ENCODE results near the gene MFAP2. TPM values are rescaled to one million over a fixed set of nuclear protein-coding genes. Genes with fewer than 3 reads are reported as not detected.

Gene MFAP2
- total and polyA plus RNA-seq, 7 donors = 3.6 to 26.6 (median 9.9) TPM; not detected in 1

DNA sequence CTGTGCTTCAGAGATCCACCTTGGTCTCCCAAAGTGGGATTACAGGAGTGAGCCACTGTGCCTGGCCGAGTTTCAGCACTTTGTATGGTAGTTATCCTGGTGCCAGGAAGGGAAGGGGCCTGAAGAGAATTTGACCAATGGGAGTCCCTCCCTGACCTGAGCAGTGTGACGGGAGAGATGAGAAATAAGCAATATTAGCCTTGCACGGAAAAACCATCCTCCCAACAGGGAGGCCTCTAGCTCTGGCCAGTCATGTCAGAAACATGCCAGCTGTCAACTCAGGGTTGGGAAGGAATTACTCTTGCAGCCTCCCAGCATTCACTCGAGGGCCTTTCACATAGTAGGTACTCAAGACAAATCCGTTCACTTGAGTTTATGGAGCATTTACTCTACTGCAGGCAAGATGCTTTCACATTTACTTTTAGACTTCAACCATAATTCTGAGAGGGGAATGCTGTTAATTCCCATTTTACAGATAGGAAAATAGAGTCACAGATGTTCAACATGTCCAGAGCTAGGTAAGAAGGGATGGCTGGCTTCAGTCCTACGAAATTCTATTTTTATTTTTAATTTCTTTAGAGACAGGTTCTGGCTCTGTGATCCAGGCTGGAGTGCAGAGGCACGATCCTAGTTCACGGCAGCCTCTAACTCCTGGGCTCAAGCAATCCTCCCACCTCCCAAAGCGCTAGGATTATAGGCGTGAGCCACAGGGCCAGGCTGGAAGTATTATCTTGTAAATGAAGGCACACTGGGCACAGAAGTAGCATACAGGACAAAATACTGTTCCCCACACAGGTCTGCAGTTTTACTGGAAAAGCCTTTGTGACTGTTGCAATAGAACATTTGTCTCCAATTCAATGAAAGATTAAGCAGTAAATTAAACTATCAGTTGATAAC, 34.5 kb upstream of the MFAP2 start:
- no peak for DNase-seq
- Histone ChIP-seq H3K36me3 (peaks cover 11 to 25% (median 18%) of the 10 kb centered on the region in 4 donors), H3K27me3 (no peaks in the 10 kb centered on the region), H3K4me1 (peaks cover 0 to 21% (median 20%) of the 10 kb centered on the region in 4 donors), H3K27ac (no peak overlapping the region), H3K4me3 (no peak overlapping the region), H3K9me3 (no peaks in the 10 kb centered on the region)
- 79 to 81% methylated on average over 10 of the region's 10 CpGs for WGBS, 2 donors
- TF ChIP-seq EP300 (IDR thresholded peaks at IDR 0.05) (no peak), POLR2AphosphoS5 (IDR thresholded peaks at IDR 0.05) (no peak), POLR2A (IDR thresholded peaks at IDR 0.05) (no peak)
- TF ChIP-seq, protein P1, sequence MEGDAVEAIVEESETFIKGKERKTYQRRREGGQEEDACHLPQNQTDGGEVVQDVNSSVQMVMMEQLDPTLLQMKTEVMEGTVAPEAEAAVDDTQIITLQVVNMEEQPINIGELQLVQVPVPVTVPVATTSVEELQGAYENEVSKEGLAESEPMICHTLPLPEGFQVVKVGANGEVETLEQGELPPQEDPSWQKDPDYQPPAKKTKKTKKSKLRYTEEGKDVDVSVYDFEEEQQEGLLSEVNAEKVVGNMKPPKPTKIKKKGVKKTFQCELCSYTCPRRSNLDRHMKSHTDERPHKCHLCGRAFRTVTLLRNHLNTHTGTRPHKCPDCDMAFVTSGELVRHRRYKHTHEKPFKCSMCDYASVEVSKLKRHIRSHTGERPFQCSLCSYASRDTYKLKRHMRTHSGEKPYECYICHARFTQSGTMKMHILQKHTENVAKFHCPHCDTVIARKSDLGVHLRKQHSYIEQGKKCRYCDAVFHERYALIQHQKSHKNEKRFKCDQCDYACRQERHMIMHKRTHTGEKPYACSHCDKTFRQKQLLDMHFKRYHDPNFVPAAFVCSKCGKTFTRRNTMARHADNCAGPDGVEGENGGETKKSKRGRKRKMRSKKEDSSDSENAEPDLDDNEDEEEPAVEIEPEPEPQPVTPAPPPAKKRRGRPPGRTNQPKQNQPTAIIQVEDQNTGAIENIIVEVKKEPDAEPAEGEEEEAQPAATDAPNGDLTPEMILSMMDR (IDR thresholded peaks at IDR 0.05) = no peak
- intact Hi-C loops (cut with DNase I) = loop anchor here (5.0 kb wide), 2 partner anchors 32 to 53 kb away; no protein-coding TSS in a partner anchor

DNA sequence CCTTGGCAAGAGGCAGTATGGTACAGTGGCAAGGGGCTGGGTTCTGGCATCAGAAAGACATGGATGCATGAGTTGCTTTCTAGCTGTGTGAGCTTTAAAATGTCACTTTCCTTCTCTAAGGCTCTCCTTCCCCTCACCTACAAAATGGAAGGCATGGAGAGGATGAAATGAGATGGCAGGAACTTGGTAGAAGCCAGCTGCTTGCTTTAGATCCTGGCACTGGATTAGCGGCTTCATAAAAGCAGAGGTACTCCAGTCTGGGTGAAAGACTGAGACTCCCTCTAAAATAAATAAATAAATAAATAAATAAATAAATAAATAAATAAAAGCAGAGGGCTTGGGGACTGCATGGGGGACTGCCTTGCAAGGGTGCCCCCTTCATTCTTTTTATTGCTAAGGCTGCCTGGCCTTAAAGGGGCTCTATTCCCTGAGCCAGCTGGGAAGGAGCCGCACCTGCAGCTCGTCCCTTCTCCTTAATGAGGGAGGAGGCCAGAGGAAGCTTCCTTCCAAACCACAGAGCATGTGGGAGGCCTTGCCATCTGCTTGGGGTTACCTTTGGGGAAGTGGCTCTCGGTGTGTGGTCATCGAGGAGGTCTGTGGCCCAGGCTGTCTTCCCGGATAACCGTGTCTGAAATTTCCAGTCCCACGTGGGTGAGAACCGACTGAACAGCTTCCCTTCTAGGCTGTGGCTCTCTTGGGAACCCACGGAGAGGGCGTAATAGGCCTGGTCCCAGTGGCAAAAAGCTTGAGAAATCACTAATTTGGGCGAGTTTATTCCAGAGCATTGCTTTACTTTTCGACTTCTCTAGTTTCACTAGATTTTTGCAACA, 33.3 kb upstream of the MFAP2 start:
- peaks cover 9 to 13% (median 9%) of the 10 kb centered on the region in 4 donors for H3K36me3 ChIP-seq
- H3K27ac ChIP-seq = no peak overlapping the region
- TF ChIP-seq, protein P1 (IDR thresholded peaks at IDR 0.05) = no peak
- TF ChIP-seq POLR2A (IDR thresholded peaks at IDR 0.05) (no peak), POLR2AphosphoS5 (IDR thresholded peaks at IDR 0.05) (no peak), EP300 (IDR thresholded peaks at IDR 0.05) (no peak)
- 55 to 80% methylated on average over 13 of the region's 13 CpGs for WGBS, 2 donors
- peak; percentile 60 for DNase-seq
- H3K4me3 ChIP-seq = no peak overlapping the region
- no peaks in the 10 kb centered on the region for H3K27me3 ChIP-seq
- peaks cover 0 to 25% (median 21%) of the 10 kb centered on the region in 4 donors for H3K4me1 ChIP-seq
- intact Hi-C loops (cut with DNase I) = loop anchor here (5.0 kb wide), 2 partner anchors 34 to 51 kb away; no protein-coding TSS in a partner anchor
- H3K9me3 ChIP-seq = no peaks in the 10 kb centered on the region

DNA sequence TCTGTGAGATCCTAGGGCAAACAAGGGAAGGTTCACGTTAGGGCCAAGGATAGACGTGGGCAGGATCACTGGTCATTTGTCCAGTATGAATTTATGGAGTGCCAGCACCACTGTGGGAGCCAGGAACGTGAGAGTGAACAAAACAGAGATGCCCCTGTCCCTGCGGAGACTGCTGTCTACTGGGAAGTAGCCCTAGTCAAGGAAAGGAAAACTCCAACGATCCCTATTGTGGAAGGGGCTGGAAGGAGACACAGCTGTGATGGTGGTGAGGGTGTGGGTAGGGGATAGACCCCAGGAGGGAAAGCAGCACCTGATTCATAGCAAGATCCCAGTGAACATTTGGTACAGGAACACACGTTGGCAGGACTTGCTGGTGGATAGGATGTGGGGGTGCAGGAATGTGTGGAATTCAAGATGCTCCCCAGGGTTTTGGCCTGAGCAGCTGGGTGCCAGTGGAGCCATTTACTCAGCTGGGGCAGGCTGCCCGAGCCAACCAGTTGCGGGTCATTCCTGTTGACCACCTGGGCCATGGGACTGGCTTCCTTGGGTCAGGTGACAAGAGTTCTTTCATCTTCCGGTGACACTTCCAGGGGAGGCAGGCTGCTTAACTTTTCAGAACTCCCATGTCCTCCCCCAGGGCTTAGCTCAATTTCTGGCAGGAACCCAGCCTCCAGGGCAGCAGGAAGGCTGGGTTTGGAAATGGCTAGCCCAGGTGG, 32.5 kb upstream of the MFAP2 start:
- intact Hi-C loops (cut with DNase I) = loop anchor here (5.0 kb wide), 2 partner anchors 34 to 51 kb away; no protein-coding TSS in a partner anchor
- TF ChIP-seq POLR2A (IDR thresholded peaks at IDR 0.05) = no peak
- TF ChIP-seq POLR2AphosphoS5 (IDR thresholded peaks at IDR 0.05) = no peak
- no peak for TF ChIP-seq EP300 (IDR thresholded peaks at IDR 0.05)
- TF ChIP-seq, protein P1 (IDR thresholded peaks at IDR 0.05) = no peak
- peak; percentile 47 for DNase-seq
- Histone ChIP-seq H3K36me3 (peaks cover 1 to 6% (median 1%) of the 10 kb centered on the region in 4 donors), H3K4me1 (peaks cover 0 to 25% (median 21%) of the 10 kb centered on the region in 4 donors), H3K4me3 (no peak overlapping the region), H3K27me3 (no peaks in the 10 kb centered on the region), H3K9me3 (no peaks in the 10 kb centered on the region), H3K27ac (no peak overlapping the region)
- WGBS, 2 donors = 74 to 86% methylated on average over 9 of the region's 9 CpGs
